Skin epidermis (tissue), 12 donors: ENCODE data around the gene MRPL42.
A peak's percentile ranks its signal among the peaks of the same experiment; 100 is the strongest.
"Not testable (repeated sequence)": the region's sequence is repeated elsewhere in the genome, so short reads cannot be mapped to it uniquely, and the experiment has no call there.

Source experiments
- H3K27ac ChIP-seq, 21 experiments: fragments of 200-600 bp; sonication (generic) in 11 of 21; one replicate each; pipeline ENCODE4 v1.5.0; 2020; ENCODE audit warnings: mild to moderate bottlenecking in 3 of 21, inconsistent platforms in 2 of 21, moderate library complexity in 2 of 21
- H3K4me3 ChIP-seq, 7 experiments: fragments of 200-600 bp; sonication (generic) in 2 of 7; one replicate each; pipeline ENCODE4 v1.5.0; 2020; ENCODE audit warnings: inconsistent platforms in 2 of 7, mild to moderate bottlenecking in 2 of 7, moderate library complexity in 1 of 7

The MRPL42 gene

DNA sequence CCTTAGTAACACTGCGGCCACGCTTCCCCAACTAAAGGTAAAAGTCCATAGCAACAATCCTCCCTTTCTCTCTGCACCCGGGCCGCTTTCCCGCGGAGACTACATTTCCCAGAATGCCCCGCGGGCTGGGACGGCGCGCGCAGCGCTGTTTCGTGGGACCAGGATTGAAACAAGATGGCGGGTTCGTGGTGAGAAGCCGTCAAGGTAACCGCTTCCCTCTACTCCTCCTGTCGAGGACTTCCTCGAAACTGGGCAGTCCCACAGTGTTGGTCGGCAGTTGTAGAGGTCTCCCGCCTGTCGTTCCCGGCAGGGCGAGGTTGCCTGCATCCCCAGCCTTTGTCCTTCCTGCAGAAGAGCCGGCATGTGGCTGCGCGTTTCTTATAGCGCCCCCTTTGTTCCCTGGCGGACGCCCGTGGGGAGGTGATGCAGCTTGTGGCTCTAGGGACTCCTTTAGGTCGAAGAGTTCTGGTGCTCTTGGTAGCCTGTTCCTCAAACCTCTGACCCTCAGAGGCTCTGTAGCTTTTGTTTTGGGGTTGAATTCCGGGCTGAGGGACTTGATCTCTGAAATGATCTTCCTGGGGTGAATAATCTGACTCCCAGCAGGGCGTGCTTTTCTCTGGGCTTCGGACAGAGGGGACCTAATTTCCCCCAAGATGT lies at the start of gene MRPL42:
TSS of gene MRPL42 (plus strand) at position 164 of the 657 bp plus-strand sequence. CDS start 1,772 bp downstream, outside the sequence.
- H3K27ac ChIP-seq = peak within 1 kb of the TSS in 20 of 21 experiments; percentile 83 to 96 (median 92)
- H3K4me3 ChIP-seq = peak within 1 kb of the TSS; percentile 59 to 74 (median 65)

DNA sequence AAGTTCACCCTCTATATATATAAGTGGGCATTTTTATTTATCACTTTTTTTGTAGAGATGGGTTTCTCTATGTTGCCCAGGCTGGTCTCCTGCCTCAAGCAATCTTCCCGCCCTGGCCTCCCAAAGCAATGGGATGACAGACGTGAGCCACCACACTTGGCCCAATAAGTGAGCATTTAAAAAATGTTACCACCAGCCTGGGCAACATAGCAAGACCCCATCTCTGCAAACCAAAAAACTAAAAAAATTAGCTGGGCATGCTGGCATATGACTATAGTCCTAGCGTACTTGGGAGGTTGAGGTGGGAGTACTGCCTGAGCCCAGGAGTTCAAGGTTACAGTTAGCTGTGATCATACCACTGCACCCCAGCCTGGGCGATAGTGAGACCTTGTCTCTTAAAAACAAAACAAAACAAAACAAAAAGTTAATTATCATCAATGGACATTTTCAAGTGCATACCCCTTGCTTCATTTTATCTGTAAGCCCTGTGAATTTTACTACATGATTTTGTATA lies 49.3 kb upstream of the MRPL42 start:
- H3K4me3 ChIP-seq = no peak overlapping the region

DNA sequence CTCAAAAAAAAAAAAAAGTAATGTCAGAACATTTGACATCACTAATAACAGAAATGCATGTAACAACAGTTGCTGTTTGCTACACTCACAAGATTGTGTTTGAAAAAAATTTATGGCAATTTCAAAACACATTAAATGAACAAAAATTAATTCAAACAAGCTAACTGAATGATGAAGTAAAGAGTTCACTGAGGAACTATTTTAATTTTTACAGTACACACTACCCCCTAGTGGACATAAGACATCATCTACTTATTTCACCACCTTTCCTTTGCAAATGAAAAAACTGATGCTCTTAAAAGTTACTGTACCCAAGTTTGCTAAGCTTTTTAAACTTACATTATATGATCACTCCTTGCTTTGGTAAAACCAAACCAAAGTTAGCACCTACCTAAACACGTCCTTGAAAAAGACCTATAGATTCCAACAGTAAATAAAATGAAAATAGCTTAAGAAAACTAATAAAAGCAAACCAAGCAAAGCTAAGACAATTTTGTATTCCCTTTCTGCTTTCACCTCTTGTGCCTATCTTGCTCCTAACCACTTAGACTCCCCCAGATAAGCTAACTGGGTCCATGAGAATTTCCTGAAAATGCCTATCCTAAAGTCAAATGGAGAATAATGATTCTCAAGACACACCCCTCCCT lies 47.8 kb upstream of the MRPL42 start:
- no peak overlapping the region for H3K27ac ChIP-seq
- no peak overlapping the region for H3K4me3 ChIP-seq

More for the DNA sequence above, 49.3 kb upstream of the MRPL42 start:
- H3K27ac ChIP-seq = no peak overlapping the region

DNA sequence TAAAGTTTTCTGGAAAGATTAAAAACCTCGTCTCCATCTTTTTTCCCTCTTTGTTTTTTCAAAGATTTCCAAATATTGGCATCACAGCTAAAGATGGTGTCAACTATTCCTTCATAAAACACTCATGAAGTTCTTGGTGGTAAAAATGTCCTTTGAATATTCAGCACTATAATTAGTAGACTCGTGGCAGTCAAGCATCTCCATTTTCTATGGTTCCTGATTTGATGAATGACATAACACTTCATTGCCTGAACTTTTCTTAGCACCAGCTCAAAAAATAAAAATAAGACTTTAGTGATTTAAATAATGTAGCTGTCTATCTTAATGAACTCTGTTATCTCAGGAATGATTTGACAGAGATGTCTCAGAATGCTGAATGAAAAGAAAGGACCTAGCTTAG lies 45.3 kb upstream of the MRPL42 start:
- no peak overlapping the region for H3K27ac ChIP-seq
- no peak overlapping the region for H3K4me3 ChIP-seq

DNA sequence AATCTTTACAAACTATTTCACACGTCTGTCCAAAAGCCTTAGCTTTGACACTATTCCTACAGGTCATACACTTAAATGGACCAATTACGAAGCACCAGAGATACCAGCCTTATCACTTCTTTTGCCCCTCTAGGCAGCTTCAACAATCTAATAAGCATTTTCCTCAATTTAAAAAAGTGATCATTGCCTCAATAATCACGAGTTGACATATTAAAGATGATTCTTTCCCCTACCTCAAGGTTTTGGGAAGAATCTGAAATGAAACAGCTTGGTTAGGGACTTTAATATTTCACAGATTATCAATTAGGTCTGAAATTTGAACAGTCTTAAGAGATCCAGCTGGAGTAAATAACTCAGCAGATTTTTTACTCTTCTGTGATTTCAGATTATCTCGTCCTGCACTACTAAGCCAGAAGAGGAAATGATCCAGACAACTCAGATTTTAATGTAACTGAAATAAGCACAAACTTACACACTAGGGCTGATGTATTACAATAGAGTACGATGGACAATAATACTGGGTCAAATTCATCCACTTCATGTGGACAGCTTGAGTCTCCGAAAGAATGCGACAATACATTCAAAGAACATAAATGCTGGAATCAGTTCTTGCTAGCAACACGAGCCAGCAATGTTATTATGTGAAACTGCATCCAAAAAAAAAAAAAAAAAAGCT lies 41.4 kb upstream of the MRPL42 start:
- Histone ChIP-seq H3K27ac (peak overlapping the region in 3 of 21 experiments; percentile 2 to 31 (median 11)), H3K4me3 (no peak overlapping the region)

DNA sequence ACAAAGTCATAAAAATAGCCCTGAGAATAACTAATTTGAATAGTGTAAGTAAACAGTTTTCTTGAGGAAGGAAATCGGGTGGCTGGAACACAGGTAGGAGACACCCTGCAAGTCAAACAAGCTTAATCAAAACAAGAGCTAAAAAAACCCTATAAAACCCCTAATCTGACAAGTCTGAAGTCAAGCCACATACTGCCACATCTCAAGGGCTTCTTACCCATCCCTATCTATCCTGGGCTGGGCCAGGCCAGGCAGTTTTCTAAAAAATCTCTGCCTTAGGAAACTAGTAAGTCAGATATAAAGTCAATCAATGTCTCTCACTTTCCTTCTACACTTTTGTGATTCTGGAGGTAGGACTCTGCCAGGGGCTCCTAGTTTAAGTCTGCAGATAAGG lies 40.9 kb upstream of the MRPL42 start:
- Histone ChIP-seq H3K4me3 (no peak overlapping the region), H3K27ac (no peak overlapping the region)

DNA sequence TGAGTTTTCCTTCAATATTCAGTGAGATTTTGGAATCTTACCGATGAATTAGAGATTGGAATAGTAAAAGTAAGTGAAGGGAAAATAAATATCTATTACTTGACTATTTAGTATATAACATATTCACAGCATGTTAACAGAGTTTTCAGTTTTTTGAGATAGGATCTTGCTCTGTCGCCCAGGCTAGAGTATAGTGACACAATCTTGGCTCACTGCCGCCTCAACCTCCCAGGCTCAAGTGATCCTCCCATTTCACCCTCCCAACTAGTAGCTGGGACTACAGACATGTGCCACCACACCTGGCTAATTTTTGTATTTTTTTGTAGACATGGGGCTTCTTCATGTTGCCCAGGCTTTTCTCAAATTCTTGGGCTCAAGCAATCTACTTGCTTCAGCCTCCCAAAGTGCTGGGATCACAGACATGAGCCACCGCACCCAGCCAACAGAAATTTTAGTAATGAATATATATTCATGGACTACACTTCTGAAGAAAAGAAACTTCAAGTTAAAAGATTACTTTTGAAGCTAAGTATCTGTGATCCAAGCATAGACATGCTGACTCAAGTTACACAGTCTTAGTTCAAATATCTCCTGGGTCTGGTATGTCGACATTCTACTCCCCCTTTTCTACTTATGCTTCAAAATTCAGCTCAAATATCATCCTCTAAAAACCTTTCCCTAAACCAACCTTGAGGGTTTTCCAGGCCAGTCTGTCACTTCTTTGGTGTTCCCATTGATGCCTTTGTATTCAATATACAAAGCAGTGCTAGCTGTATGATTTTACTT lies 39.3 kb upstream of the MRPL42 start:
- H3K4me3 ChIP-seq = no peak overlapping the region
- no peak overlapping the region for H3K27ac ChIP-seq

DNA sequence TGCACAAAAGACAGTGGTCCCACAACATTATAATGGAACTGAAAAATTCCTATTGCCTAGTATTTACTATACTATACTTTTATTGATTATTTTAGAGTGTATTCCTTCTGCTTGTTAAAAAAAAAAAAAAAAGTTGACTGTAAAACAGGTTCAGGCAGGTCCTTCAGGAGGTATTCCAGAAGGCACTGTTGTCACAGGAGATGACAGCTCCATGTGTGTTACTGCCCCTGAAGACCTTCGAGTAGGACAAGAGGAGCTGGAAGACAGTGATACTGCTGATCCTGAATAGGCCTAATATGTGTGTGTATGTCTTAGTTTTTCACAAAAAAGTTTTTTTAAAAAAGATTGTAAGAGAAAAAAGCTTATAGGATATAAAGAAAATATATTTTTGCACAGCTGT lies 37.9 kb upstream of the MRPL42 start:
- no peak overlapping the region for H3K4me3 ChIP-seq

DNA sequence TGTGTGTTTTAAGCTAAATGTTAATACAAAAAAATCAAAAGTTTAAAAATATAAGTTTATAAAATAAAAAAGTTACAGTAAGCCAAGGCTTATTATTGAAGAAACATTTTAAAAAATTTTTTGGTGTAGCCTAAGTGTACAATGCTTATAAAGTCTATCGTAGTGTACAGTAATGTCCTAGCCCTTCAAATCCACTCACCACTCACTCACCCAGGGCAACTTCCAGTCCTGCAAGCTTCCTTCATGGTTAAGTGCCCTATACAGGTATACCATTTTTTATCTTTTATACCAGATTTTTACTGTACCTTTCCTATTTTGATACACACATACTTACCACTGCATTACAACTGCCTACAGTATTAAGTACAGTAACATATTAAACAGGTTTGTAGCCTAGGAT lies 37.5 kb upstream of the MRPL42 start:
- H3K27ac ChIP-seq = no peak overlapping the region

More for the DNA sequence above, 37.9 kb upstream of the MRPL42 start:
- H3K27ac ChIP-seq = no peak overlapping the region

DNA sequence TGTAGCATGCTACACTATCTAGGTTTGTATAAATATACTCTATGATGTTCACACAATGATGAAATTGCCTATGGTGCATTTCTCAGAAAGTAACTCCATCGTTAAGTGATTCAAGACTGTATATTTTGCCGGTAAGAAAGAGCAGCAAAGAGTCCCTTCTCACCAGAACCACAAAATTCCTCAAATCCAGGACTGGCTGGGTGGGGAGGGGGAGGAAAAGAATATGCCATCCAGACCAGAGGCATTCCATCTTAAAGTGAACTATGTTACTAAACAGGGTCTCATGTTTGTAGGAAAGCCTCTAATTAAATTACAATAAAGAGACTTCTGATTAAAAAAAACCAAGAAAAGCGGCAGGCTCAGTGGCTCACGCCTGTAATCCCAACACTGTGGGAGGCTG lies 37.0 kb upstream of the MRPL42 start:
- no peak overlapping the region for H3K27ac ChIP-seq
- no peak overlapping the region for H3K4me3 ChIP-seq

More for the DNA sequence above, 37.5 kb upstream of the MRPL42 start:
- no peak overlapping the region for H3K4me3 ChIP-seq

DNA sequence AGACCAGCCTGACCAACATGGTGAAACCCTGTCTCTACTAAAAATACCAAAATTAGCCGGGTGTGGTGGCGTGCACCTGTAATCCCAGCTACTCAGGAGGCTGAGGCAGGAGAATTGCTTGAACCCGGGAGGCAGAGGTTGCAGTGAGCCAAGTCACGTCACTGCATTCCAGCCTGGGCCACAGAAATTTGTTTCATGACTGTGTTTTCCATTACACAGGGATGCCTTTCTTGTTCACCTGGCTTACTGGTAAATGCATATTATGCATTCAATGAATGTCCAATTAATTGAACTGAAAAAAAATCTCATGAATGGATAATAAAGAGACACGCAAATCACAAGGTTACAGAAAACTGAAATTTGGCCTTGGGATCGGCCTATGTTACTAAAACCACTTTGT lies 35.3 kb upstream of the MRPL42 start:
- H3K27ac ChIP-seq, H3K4me3 ChIP-seq: not testable (repeated sequence)

DNA sequence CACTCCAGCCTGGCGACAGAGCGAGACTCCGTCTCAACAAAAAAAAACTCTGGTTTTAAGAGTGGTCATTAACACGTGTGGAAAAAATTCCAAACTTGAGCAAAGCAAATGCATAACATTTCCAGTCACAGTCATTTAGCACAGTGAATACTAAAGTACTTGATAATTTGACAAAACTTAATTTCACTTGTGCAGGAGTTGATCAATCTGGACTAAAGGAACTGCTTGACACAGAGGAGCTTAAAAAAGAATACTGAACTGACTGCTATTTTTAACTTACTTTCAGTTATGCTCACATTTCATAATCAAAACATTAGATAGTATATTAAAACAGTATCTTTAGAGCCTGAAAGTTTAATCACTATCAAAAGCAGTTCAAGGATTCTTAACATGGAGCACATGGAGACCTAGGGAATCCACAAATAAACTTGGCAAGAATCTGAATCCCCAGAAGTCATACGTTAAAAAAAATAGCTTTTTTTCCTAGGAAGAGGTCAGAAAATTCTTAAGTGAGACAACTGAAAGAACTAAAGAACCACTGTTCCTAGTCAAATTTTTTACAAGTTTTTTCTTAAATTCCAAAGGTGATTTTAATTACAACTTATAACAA lies 33.0 kb upstream of the MRPL42 start:
- Histone ChIP-seq H3K27ac (peak overlapping the region in 1 of 21 experiments; percentile 18), H3K4me3 (no peak overlapping the region)

DNA sequence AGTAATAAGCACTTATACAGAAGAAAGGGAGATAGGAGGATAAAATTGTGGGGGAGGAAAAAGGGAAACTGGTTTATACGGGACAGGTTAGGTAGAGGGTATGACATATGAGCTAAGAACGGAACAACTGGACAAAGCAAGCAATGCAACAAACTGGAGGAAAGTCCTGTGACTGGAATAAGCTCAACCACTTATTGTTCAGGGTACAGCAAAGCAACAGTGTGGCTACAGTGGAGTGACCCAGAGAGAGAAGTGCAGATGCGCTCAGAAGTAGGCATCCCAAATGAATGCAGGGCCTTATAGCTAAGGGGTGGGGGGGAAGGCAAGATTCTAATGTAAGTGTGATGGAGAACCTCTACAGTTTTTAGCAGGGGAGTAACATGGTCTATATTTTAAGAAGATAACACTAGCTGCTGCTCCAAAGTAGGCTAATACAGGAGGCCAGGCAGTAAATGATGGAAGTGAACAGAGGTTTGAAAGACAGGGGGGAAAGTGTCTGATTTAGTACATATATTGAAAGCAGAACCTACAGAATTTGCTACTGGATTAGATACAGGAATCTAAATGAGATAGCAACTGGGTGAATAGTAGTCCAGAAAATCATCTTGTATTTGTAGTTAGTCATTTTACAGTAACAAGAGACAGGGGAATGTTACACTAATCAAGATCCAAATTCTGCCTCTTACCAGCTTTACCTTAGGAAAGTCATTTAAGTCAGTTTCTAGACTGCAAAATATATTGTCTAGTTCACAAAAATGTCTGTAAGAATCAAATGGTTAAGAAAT lies 28.9 kb upstream of the MRPL42 start:
- Histone ChIP-seq H3K27ac (no peak overlapping the region), H3K4me3 (no peak overlapping the region)

DNA sequence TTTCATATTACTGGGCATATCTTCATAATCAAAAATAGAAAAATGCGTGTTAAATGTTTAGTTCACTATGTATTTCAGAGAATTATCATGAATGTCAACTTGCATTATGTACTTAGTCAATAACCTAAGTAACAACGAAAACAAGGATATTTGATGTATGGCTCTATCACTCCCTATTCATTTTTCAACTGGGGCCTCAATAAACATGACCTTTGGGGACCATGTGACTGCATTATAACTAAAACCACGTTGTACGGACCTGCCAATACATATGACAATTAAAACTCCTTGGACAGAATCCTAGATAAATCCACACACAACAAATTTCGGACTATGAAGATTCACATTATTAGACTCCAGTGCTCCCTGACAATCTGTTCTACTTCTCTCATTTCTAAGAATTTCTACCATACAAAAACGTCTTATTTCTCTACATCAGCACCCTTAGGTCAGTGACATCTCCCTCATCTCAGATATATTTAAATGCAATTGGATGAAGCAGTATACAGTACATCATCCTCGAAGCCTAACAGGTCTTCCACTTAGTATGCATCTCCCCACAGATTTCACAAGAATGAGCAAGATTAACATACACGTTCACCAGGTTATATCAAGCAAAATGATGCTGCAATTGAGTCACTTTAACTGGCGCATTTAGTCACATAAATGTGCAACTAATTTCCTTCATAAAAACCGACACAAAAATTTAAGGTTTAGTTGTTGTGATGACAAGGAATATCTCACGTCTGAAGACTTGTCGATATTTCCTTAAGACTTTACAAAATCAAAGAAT lies 27.1 kb upstream of the MRPL42 start:
- Histone ChIP-seq H3K27ac (peak overlapping the region in 15 of 21 experiments; percentile 83 to 98 (median 96)), H3K4me3 (peak overlapping the region; percentile 67 to 100 (median 98))

DNA sequence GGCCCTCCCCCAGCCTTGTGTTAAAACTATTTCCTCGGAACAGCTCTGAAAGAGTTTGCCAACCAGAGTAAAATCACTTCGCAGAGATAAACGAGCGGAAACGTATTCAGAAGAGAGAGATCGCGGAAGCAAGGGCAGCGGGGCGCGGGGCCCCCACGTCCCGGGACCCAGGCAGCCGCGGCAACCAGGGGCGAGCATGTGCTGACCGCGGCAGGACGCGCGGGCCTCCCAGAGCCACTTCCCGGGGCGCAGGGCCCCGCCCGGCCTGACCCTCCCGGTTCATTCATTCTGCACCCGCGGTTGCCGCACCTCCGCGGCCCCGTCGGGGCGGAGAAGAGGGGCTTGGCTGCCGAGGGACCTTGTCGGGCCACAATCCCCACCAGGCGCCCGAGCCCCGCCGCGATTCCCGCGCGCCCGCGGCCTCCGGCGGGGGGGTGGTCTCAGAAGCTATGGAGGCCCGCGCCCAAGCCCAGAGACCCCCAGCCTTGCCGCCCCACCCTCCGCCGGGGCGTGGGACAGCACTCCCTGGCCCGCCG lies 26.2 kb upstream of the MRPL42 start:
- peak overlapping the region; percentile 67 to 100 (median 98) for H3K4me3 ChIP-seq

DNA sequence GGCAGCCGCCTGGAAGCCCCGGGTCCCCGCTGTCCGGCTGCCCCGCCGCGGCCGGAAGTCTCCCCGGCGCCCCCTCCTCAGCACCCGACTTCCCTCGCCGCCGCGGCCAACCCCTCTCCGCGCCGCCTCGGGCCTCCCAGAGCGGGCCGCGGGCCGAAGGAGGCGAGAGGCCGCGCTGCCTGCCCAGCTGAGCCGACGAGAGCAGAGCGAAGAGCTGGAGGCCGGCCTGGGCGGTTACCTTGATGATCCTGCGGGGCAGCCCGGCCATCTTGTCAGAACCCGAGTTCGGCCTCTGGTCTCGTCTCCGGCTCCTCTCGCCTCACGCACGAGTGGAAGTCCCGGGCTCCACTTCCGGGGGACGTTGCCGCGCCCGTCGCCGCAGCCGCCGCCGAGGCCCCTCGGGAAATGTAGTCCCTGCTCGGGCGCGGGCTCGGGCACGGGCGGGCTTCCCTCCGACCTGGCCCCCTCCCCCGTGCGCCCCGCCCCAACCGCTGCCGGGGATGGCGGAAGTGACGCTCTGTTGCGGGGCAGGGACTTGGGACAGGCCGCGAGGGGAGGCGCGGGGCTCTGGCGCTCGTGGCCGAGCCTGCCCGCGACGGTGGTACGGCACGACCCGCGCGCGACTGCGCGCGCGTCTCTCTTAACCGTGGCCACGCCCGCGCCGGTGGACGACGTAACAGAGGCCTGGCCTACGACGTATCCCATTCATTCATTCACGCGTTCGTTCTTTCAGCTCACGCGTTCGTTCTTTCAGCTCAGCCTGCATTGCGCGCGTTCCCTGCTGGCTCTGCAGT lies 25.5 kb upstream of the MRPL42 start, which contains the start of gene UBE2N:
TSS of gene UBE2N (minus strand) at position 331 of the 794 bp plus-strand sequence. CDS start at position 268, 63 bp downstream.
- Histone ChIP-seq H3K27ac (peak within 1 kb of the TSS; percentile 83 to 99 (median 96)), H3K4me3 (peak within 1 kb of the TSS; percentile 67 to 100 (median 98))

More for the DNA sequence above, 26.2 kb upstream of the MRPL42 start:
- H3K27ac ChIP-seq = peak overlapping the region; percentile 83 to 99 (median 96)
